ENCODE measurements around the gene RRP1B. TPM values are rescaled to one million over a fixed set of nuclear protein-coding genes. Genes with fewer than 3 reads are reported as not detected.

Gene RRP1B
- total and polyA plus RNA-seq, 11 donors, result 3.6 to 16.1 (median 9.5) TPM

GRCh38 chr21:43688906-43689305 is 29.5 kb downstream of the RRP1B start:
- no peak for DNase-seq
- Histone ChIP-seq H3K27ac (no peak overlapping the region), H3K36me3 (peaks cover 0 to 100% (median 98%) of the 10 kb centered on the region in 9 donors), H3K4me3 (no peak overlapping the region), H3K4me1 (peaks cover 0 to 22% (median 0%) of the 10 kb centered on the region in 12 donors), H3K27me3 (no peaks in the 10 kb centered on the region), H3K9me3 (no peaks in the 10 kb centered on the region)
- TF ChIP-seq POLR2A (IDR thresholded peaks at IDR 0.05), result no peak
- TF ChIP-seq CTCF (IDR thresholded peaks at IDR 0.05), result no peak
- WGBS, 4 donors, result 92 to 97% (median 95%) methylated on average over 12 of the region's 12 CpGs
- intact Hi-C loops (cut with DNase I), result no loop called here
- no peak for ATAC-seq

- TF ChIP-seq POLR2A (IDR thresholded peaks at IDR 0.05), result no peak
- no peak for TF ChIP-seq CTCF (IDR thresholded peaks at IDR 0.05)
- peaks cover 0 to 14% (median 0%) of the 10 kb centered on the region in 12 donors for H3K4me1 ChIP-seq
- 92 to 94% (median 93%) methylated on average over 28 to 32 of the region's 32 CpGs for WGBS, 4 donors
- intact Hi-C loops (cut with DNase I), result no loop called here
- H3K27ac ChIP-seq, result no peak overlapping the region
- peaks cover 0 to 100% (median 99%) of the 10 kb centered on the region in 9 donors for H3K36me3 ChIP-seq
- no peak for DNase-seq
- no peak overlapping the region for H3K4me3 ChIP-seq
- H3K9me3 ChIP-seq, result no peaks in the 10 kb centered on the region
- H3K27me3 ChIP-seq, result no peaks in the 10 kb centered on the region
- ATAC-seq, result no peak
These were observed 30.4 kb downstream of the RRP1B start for GRCh38 chr21:43689556-43690337.

- WGBS, 4 donors, result 93 to 100% (median 96%) methylated on average over 5 to 7 of the region's 7 CpGs
- no peaks in the 10 kb centered on the region for H3K9me3 ChIP-seq
- no peak overlapping the region for H3K27ac ChIP-seq
- no peak for ATAC-seq
- H3K4me1 ChIP-seq, result peaks cover 0 to 14% (median 0%) of the 10 kb centered on the region in 12 donors
- intact Hi-C loops (cut with DNase I), result no loop called here
- no peak overlapping the region for H3K4me3 ChIP-seq
- peaks cover 0 to 100% (median 94%) of the 10 kb centered on the region in 9 donors for H3K36me3 ChIP-seq
- no peaks in the 10 kb centered on the region for H3K27me3 ChIP-seq
- TF ChIP-seq POLR2A (IDR thresholded peaks at IDR 0.05) (no peak), CTCF (IDR thresholded peaks at IDR 0.05) (no peak)
- DNase-seq, result no peak
These were observed 31.0 kb downstream of the RRP1B start for GRCh38 chr21:43690346-43690745.

- H3K4me1 ChIP-seq, result peaks cover 0 to 14% (median 0%) of the 10 kb centered on the region in 12 donors
- H3K27me3 ChIP-seq, result no peaks in the 10 kb centered on the region
- H3K27ac ChIP-seq, result no peak overlapping the region
- peaks cover 0 to 98% (median 89%) of the 10 kb centered on the region in 9 donors for H3K36me3 ChIP-seq
- TF ChIP-seq CTCF (IDR thresholded peaks at IDR 0.05), result no peak
- TF ChIP-seq POLR2A (IDR thresholded peaks at IDR 0.05), result no peak
- DNase-seq, result no peak
- no peaks in the 10 kb centered on the region for H3K9me3 ChIP-seq
- no peak for ATAC-seq
- H3K4me3 ChIP-seq, result no peak overlapping the region
- WGBS, 4 donors, result 96 to 97% (median 97%) methylated on average over 22 to 25 of the region's 25 CpGs
- intact Hi-C loops (cut with DNase I), result no loop called here
These were observed 31.9 kb downstream of the RRP1B start for GRCh38 chr21:43691086-43691795.
